HepG2 (cell line): Measurements from ENCODE around the gene IL1RL2. TPM values are rescaled to one million over a fixed set of nuclear protein-coding genes. Genes with fewer than 3 reads are reported as not detected.

Experiments
- ASH2L ChIP-seq: fragments of 300-600, 200-600 bp; sonication (generic); IDR thresholded peaks from 2 replicates; pipeline ENCODE4 v1.7.0; 2017; ENCODE audit warnings: low read depth, mild to moderate bottlenecking, moderate library complexity, mixed read lengths, low read length; ENCODE audit not compliant: insufficient read length
- ATF2 ChIP-seq: sonication (generic); formaldehyde crosslinking; IDR thresholded peaks from 2 replicates; pipeline ENCODE4 v1.4.0; 2020; ENCODE audit warnings: missing genetic modification reagents
- GMEB2 ChIP-seq: IDR thresholded peaks from 2 replicates; pipeline ENCODE4 v1.6.1; 2016; ENCODE audit warnings: missing biosample characterization, missing genetic modification reagents, low read depth
- HMGXB4 ChIP-seq, 2 experiments: sonication (generic) in 1 of 2; formaldehyde crosslinking in 1 of 2; IDR thresholded peaks; 2 replicates each; pipeline versions ENCODE4 v1.4.0 to v1.6.1; 2018 to 2020; ENCODE audit warnings: missing genetic modification reagents in 2 of 2, borderline replicate concordance in 1 of 2, low read depth in 1 of 2, mild to moderate bottlenecking in 1 of 2, missing biosample characterization in 1 of 2
- ISX ChIP-seq: sonication (generic); formaldehyde crosslinking; conservative IDR thresholded peaks from 2 replicates; pipeline ENCODE4 v1.5.0; 2020; ENCODE audit warnings: missing genetic modification reagents
- MLLT10 ChIP-seq: sonication (generic); formaldehyde crosslinking; IDR thresholded peaks from 2 replicates; pipeline ENCODE4 v1.4.0; 2020; ENCODE audit warnings: missing genetic modification reagents
- MTA1 ChIP-seq: sonication (generic); formaldehyde crosslinking; IDR thresholded peaks from 2 replicates; pipeline ENCODE4 v1.4.0; 2020; ENCODE audit warnings: missing genetic modification reagents, mild to moderate bottlenecking, borderline replicate concordance
- NAIF1 ChIP-seq: sonication (generic); formaldehyde crosslinking; IDR thresholded peaks from 2 replicates; pipeline ENCODE4 v1.5.0; 2020; ENCODE audit warnings: mild to moderate bottlenecking, missing genetic modification reagents, borderline replicate concordance
- NPAS2 ChIP-seq: sonication (generic); formaldehyde crosslinking; IDR thresholded peaks from 2 replicates; pipeline ENCODE4 v1.8.0; 2022; ENCODE audit warnings: mild to moderate bottlenecking, missing genetic modification reagents, borderline replicate concordance
- PHF20 ChIP-seq: sonication (generic); formaldehyde crosslinking; IDR thresholded peaks from 2 replicates; pipeline ENCODE4 v1.5.0; 2020; ENCODE audit warnings: mild to moderate bottlenecking, missing genetic modification reagents
- RARA ChIP-seq: IDR thresholded peaks from 2 replicates; pipeline ENCODE4 v1.6.1; 2016; ENCODE audit warnings: missing genetic modification reagents, missing compliant biosample characterization
- RELA ChIP-seq: sonication (generic); formaldehyde crosslinking; IDR thresholded peaks from 2 replicates; pipeline ENCODE4 v1.4.0; 2020; ENCODE audit warnings: missing genetic modification reagents
- SMC3 ChIP-seq: IDR thresholded peaks from 2 replicates; pipeline ENCODE4 v1.6.1; 2011; ENCODE audit warnings: low read length, improper control_type of control experiment
- STAG1 ChIP-seq: sonication (generic); formaldehyde crosslinking; IDR thresholded peaks from 2 replicates; pipeline ENCODE4 v1.4.0; 2020; ENCODE audit warnings: missing genetic modification reagents
- STAT5B ChIP-seq: sonication (generic); formaldehyde crosslinking; IDR thresholded peaks from 2 replicates; pipeline ENCODE4 v1.4.0; 2020; ENCODE audit warnings: missing genetic modification reagents
- ZIK1 ChIP-seq: sonication (generic); formaldehyde crosslinking; IDR thresholded peaks from 2 replicates; pipeline ENCODE4 v1.5.0; 2020; ENCODE audit warnings: mild to moderate bottlenecking, low read depth, missing genetic modification reagents, borderline replicate concordance
- ZNF556 ChIP-seq: sonication (generic); formaldehyde crosslinking; IDR thresholded peaks from 2 replicates; pipeline ENCODE4 v1.4.0; 2020; ENCODE audit warnings: mild to moderate bottlenecking, missing genetic modification reagents, borderline replicate concordance
- ZNF841 ChIP-seq: sonication (generic); formaldehyde crosslinking; IDR thresholded peaks from 2 replicates; pipeline ENCODE4 v1.8.1; 2023; ENCODE audit warnings: missing genetic modification reagents, borderline replicate concordance
- polyA plus RNA-seq, 8 experiments: library from polyadenylated mRNA; depleted of rRNA in 3 of 8; stranded (reverse) in 7 of 8; unstranded in 1 of 8; fragments of >200 nt; fragmentation: Illumina TruSeq in 4 of 8; extraction: Trizol in 4 of 8; gene quantifications; 2 replicates each; pipeline versions ENCODE4 v1.2.1 to v1.2.3, GENCODE V29; 2011 to 2016; ENCODE audit warnings: low read depth in 4 of 8, missing spikeins in 1 of 8, mixed read lengths in 1 of 8; ENCODE audit not compliant: insufficient read depth in 1 of 8
- total RNA-seq, 5 experiments: library from RNA; depleted of rRNA; stranded (reverse); fragments of >200 nt; fragmentation: Illumina TruSeq; extraction: Trizol; gene quantifications; 2 replicates each; pipeline ENCODE4 v1.2.3, GENCODE V29; 2016; ENCODE audit warnings: low read depth in 1 of 5
- TF ChIP-seq, protein P1 (sequence below): IDR thresholded peaks from 2 replicates; pipeline ENCODE4 v1.6.1; 2012; ENCODE audit warnings: low read length, improper control_type of control experiment

IL1RL2 gene
- total and polyA plus RNA-seq, 2 of the 13 experiments (the other 11 are each of a cell fraction or from before 2014, with no cell fraction given), result 0.03 TPM; not detected in 1

GRCh38 chr2:102141970-102142828 lies 44.6 kb upstream of the IL1RL2 start, which contains the start of gene IL1R1 (continued):
- TF ChIP-seq, protein P1, sequence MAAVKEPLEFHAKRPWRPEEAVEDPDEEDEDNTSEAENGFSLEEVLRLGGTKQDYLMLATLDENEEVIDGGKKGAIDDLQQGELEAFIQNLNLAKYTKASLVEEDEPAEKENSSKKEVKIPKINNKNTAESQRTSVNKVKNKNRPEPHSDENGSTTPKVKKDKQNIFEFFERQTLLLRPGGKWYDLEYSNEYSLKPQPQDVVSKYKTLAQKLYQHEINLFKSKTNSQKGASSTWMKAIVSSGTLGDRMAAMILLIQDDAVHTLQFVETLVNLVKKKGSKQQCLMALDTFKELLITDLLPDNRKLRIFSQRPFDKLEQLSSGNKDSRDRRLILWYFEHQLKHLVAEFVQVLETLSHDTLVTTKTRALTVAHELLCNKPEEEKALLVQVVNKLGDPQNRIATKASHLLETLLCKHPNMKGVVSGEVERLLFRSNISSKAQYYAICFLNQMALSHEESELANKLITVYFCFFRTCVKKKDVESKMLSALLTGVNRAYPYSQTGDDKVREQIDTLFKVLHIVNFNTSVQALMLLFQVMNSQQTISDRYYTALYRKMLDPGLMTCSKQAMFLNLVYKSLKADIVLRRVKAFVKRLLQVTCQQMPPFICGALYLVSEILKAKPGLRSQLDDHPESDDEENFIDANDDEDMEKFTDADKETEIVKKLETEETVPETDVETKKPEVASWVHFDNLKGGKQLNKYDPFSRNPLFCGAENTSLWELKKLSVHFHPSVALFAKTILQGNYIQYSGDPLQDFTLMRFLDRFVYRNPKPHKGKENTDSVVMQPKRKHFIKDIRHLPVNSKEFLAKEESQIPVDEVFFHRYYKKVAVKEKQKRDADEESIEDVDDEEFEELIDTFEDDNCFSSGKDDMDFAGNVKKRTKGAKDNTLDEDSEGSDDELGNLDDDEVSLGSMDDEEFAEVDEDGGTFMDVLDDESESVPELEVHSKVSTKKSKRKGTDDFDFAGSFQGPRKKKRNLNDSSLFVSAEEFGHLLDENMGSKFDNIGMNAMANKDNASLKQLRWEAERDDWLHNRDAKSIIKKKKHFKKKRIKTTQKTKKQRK, result no peak
- TF ChIP-seq RARA (CRISPR knock-in tag) (no peak), STAT5B (CRISPR knock-in tag) (no peak), NPAS2 (no peak), ZNF841 (CRISPR knock-in tag) (no peak), ISX (CRISPR knock-in tag) (0 out of 2 replicates have a peak, but pooled peaks have one; percentile 57), MTA1 (CRISPR knock-in tag) (peak; percentile 57), ZNF556 (CRISPR knock-in tag) (0 out of 2 replicates have a peak, but pooled peaks have one; percentile 20), ATF2 (CRISPR knock-in tag) (no peak), STAG1 (CRISPR knock-in tag) (0 out of 2 replicates have a peak, but pooled peaks have one; percentile 7), RELA (CRISPR knock-in tag) (no peak; the same call in 1 of the 2 replicates), GMEB2 (CRISPR knock-in tag) (no peak), ZIK1 (CRISPR knock-in tag) (no peak; the same call in 1 of the 2 replicates), ASH2L (peak; percentile 42), PHF20 (no peak), MLLT10 (no peak), SMC3 (no peak), NAIF1 (CRISPR knock-in tag) (no peak), HMGXB4 (CRISPR knock-in tag; IDR thresholded peaks at IDR 0.05; ENCODE audit: borderline replicate concordance in 1 of 2, low read depth in 1 of 2) (peak in 1 of 2 experiments; percentile 73; a peak in 3 of 4 replicates)
